Stimulated activated CD4-positive, alpha-beta T cell treated with anti-CD3 and anti-CD28 coated beads, Interleukin-15, amount 100 ng/mL, for 24 hours (primary cell): ENCODE measurements around the gene UQCRC1.

Source experiments
- DNase-seq: peaks from one replicate; pipeline ENCODE4 v3.0.0-alpha.2; 2020

UQCRC1 gene

DNA sequence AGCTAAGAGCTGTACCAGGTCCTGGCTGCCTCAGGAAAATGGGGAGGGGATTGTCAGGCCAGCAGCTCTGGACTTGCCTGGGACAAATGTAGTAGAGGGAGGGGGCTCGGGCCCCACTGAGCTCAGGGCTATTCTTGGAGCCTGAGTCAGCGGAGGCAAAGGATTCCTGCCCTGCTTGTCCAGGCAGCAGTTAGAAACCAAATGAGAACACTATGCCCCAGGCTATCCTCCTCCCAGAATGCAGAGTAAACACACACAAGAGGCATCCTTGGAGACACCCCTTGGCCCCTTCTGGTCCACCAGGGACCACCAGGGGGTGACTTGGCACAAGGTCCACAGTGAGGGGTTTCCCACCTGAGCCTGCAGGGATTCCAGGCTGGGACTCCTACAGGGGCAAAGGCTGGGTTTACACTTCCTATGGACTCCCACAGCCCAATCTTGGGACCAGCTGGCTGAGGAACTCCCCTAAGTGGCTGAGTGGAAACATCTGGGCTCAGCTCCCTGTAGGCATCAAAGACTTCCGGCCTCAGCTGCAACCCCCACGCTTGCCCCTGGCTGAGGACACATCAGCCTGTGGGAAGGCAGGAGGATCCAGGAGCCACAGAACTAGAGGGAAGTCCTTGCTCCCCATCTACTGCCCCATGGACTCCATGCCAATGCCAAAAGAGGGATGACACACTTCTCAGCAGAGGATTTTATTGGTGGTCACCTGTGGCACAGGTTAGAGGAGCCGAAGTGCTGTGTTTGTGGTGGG, 10.9 kb downstream of the UQCRC1 start:
- no peak for DNase-seq

DNA sequence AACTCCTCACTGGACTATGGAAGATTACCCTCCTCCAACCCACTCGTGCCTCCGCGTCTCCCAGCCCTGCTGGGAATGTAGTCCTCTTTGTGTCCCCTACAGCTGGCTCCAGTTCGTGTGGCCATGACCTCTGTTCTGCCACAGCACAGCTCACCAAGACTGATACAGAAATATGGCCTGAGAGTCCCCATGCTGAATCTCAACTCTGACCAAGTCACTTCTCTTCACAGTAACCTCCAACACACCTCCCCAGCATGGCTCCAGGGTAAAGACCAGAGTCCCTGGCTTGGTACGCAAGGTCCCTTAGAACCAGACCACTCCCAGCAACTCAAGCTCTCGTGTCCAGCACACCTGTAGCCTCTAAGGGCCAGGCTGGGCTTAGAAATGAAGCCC, 12.0 kb downstream of the UQCRC1 start:
- no peak for DNase-seq

DNA sequence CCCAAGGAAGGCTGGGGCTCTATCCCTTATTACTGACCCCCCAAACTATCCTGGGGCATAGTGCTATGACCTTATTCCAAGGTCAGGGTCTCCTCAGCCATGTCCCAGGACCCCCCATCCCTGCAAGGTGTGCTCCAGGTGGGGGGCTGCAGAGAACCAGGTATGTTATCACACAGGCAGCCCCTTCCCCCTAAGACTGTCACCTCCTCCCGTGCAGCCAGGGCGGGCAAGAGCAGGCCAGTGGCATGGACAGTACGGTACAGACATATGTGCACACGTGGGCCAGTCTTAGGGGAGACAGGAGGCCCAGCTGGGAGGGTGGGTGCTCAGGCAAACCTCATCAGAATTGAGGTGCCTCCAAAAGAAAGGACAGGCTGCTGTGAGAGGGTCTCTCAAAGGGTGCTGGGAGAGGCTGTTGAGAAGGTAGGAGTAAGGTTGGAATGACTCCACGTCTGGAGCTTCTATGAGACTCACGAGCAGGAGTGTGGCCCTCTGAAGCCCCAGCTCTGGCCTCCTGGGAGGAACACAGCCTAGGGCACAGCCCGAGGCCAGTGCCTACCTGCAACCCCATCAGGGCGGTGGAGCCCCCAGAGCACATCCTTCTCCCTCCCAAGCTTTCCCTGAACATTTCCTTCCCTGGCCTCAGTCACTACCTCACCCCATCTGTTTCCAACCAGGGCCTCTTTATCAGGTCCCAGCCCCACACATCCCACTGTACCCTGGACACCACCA, 12.6 kb downstream of the UQCRC1 start:
- no peak for DNase-seq

DNA sequence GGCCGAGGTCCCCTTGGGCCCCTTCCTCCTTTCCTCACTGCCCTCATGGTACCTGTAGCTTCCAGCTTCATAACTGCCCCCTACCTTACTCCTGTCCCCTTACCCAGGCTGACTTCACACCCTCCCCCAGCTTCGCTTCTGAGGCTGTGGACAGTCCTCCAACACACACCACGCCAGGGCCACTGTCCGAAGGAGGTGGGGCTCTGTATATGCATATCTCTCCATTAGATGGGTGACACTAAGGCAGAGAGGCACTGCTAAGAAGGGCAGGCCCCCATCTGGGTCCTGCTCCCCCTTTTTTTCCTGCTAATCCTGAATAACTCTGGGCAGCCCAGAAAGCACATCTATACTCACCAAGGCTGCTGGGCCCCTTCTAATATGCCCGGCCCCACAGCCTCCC, 13.3 kb downstream of the UQCRC1 start:
- DNase-seq: no peak

DNA sequence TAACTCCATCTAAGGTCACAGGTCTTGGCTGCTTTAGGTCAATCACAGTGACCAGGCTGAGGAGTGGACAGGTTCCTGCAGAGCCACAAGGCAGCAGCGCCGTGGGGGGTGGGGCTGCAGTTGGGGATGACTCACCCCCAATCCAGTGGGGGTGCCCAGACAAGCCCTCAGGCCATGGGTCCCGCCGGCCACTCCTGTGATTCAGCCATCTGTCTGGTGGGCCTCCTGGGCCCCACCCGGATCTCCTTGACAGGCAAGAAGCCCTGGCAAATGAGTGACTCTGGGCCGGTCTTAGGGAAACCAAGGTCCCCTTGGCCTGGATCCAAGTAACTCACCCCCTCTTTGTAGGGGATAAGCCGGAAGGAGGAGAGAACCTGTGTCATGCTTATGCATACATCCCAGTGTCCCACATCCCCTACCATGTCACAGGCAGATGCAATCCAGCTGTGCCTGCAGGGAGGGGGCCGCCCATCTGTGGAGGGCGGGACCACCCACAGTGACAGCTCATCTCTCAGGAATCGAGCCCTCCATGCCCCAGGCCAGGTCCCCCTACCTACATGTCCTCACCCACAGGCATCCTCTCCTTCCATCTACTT, 13.8 kb downstream of the UQCRC1 start:
- DNase-seq: no peak

DNA sequence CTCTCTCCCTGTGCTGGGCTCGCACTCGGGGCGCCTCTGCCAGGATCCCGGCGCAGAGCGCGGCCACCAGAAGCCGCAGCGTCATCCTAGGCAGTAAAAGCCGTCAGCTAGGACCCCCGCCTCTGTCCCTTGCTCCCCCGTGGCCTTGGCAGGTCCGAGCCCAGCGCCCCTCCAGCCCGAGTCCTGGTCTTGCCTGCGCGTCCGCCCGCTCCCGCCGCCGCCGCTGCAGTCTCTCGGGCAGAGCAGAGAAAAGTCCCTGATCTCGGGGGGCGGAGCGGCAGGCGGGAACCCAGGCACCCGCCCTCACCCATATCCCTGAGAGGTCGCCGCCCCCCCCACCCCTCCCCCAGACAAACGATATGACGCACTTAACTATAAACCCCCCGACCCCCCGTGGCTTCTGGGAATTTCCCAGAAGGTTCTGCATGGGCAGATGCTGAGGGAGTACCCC, 14.3 kb downstream of the UQCRC1 start, which contains the start of gene COL7A1:
TSS of gene COL7A1 (minus strand) at position 255 of the 451 bp plus-strand sequence. CDS start at position 85, 170 bp downstream.
- peak; percentile 19 for DNase-seq

DNA sequence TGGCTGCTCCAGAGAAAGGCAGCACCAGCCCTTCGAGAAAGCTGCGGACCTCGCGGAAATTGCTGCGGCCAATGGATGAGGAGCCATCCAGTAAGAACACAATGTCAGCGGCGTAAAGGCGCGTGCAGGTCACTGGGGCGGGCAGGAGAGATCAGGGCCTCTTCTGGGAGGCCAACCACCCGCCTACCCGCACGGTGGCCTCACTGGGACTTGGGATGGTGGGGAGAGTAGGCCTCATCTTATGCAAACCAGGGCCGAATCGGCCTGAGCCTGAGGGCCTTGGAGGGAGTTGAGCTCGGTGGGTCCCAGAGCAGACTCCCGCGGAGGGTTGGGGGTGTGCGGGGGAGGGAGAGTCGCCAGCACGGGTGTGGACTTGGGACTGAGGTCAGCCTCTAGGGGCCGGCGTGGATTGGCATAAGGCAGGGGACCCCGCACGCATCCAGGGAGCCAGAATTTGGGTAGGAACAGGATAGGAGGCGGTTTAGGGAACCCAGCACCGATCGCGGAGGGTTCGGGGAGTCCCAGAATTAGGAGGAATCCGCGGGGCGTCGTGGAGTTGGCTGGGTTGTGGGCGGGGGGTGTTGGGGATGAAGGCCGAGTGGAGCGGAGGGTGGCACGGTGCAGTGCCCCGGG, 14.9 kb downstream of the UQCRC1 start:
- DNase-seq: no peak

DNA sequence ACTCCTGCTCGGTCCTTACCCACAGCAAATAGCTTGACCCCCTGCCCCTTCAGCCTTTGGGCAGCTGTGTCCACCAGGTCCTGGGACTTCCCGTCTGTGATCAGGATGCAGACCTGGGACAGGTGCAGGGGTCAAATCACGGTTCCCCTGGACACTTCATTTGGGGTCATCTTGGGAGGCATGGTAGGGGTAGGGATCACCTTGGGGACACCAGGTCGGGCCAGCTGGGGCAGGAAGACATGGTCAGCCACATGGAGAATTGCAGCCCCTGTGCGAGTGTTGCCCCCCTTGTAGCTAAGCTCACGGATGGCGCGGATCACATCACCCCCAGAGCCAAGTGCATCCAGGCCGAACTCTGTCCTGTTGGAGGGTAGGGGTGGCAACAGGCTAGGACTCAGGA, 16.1 kb downstream of the UQCRC1 start:
- DNase-seq: no peak

DNA sequence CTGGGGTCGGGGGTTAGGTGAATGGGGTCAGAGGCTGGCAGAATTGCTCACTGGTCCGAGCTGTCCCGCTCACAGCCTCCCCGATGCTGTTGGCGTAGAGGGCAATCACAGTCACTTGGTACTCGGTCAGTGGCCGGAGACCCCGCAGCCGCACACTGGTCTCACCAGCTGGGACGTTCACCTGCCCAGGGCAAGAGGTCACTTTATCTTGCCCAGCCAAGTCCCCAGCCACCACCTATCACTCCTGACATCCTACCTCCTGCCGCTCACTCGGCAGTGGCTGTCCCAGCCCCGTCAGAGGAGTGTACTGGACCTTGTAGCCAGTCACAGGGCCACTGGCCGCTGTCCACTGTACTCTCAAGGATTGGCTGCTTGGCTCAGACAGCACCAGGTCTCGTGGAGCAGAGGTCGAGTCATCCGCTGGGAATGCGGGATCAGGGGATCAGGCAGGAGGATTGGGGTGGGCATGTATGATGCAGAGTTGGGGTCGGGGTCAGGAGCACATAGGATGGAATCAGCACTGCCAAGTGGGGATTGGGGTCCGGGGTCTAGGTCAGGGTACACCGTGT, 16.8 kb downstream of the UQCRC1 start:
- DNase-seq: no peak

DNA sequence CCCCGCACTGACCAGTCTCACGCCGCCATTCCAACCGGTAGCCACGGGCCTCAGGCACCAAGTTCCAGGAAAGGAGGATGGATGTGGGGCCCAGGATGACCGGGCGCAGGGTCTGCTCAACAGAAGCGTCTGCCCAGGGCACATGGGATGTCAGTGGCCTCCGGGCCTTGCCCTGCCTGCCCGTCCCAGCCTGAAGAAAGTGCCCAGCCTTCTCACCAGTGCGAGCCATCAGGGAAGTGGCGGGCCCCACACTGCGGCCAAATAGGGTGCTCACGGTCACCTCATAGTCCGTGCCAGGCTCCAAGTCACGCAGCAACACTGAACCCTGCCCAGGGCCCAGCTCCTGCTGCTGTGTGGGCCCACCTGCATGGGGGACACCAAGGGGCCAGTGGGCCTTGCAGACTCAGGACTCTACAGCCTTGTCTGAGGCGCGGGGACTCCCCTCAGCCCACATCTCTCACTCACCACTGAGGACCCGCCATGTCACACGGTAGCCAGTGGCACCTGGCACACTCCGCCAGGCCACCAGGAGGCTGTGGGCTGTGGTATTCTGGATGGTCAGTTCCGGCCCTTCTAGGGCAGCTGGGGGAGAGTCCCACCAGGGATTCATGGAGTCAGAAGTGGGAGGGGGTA, 17.4 kb downstream of the UQCRC1 start:
- no peak for DNase-seq

DNA sequence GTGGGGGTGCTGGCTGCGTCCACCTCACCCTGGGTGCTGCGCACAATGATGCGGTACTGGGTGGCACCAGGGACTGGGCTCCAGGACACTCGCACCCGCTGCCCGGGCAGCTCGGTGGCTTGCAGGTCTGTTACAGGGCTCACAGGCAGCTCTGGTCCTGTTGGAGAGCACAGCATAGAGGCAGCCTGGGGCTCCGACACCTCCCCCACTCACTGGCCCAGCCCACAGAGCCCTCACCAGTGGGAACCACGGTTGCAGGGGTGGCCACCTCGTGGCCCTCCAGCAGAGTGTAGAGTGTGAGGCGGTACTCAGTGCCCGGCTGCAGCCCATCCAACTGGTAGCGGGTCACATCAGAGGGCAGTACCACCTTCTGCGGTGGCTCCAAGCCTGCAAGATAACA, 18.0 kb downstream of the UQCRC1 start:
- no peak for DNase-seq

DNA sequence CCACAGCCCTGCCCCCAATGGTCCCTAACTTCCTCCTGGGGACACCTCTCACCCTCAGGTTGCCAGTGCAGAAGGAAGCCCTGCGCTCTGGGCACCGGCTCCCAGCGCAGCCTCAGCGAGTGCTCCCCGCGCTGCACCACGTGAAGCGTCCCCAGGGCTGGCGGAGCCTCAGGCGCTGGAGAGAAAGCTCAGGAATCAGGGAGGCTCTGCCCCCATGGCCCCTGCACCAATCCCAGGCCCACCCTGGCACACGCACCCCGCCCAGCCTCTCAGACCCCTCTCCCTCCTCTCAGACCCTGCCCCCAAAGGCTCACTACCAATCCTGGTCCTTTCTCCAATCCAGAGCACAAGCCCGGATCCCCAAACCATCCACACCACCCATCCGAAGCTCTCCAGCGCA, 21.2 kb downstream of the UQCRC1 start:
- no peak for DNase-seq

DNA sequence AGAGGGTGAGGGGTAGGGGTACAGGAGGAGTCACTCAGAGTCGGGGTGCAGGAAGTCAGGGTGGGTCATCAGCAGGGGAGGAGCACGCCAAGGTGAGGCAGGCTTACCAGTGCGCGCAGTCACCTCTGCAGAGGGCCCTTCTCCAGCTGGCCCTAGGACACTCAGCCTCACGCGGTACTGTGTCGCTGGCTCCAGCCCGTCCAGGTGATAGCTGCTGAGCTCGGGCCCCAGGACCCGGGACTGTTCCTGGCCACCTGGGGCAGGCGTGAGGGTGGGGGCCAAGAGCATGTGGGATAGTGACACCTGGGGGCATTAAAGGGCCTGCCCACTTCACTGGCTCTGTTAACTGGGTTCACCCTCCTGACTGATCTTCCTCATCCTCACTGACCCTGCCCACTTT, 21.8 kb downstream of the UQCRC1 start:
- no peak for DNase-seq

DNA sequence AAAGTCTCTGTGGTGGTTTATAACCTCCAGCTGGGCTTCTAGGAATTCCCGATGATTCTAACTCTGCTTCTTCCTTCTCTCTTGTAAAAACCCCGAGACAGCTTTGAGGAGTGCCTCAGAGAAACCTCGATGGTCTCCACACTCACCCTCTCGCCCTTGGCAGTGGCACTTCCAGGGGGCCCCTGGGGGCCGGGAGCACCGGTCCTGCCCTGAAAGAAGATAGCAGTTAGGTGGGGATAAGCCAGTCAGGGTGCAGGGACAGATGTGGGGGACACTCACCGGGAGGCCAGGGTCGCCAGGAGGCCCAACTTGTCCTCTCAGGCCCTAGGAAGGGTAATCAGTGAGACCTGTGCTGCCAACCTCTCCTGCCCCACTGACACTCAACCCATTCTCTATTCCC, 24.0 kb downstream of the UQCRC1 start:
- no peak for DNase-seq

DNA sequence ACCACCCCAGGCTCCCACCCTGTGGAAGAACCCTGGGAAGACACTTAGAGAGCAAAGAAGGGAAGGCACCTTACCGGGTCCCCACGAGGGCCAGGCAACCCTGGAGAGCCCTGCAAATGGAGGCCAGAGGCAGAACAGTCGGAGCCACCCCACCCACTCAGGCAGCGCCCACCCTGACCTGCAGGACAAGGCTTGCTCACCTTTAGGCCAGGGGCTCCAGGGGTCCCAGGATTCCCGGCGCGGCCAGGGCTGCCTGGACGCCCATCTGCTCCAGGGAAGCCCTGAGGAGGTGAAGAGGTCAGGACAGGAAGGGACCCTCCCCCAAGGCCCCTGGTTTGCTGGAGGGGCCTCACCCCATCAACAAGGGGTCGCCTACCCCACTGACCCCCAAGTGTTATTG, 24.6 kb downstream of the UQCRC1 start:
- DNase-seq: no peak

DNA sequence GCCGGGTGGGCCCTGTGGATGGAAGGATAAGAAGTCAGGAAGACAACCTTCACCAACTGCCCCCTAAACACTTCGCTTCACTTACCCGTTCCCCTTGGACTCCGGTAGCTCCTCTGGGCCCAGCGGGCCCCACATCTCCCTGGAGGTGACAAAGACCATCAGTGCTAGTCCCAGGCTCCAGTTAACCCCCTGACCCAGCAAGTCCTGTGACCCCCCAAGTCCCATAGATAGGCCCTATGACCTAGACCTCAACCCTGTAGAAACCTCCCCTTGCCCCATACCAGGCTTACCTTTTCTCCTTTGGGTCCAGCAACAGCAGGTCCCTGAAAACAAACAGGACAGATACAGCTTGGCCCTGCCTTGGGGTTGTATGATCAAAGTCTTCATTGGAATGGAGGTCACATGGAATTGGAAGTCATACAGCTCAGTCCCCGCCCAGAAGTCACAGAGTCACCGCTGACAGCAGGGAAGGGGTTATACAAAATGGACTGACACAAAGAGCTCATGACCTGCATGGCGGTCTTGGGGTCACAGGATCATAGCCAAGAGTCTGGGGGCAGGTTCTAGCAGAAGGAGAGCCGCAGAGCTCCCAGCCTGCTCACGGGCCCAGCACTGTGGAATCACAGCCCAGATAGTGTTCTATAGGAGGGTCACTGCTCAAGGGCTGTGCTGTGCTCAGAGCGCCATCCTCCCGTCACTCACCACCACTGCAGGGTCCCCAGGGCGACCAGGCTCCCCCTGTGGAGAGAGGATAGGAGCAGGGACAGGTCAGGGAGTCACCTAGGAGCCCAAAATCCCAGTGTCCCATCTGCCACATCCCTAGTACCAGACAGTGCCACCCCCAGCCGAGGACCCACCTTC, 27.6 kb downstream of the UQCRC1 start:
- no peak for DNase-seq

DNA sequence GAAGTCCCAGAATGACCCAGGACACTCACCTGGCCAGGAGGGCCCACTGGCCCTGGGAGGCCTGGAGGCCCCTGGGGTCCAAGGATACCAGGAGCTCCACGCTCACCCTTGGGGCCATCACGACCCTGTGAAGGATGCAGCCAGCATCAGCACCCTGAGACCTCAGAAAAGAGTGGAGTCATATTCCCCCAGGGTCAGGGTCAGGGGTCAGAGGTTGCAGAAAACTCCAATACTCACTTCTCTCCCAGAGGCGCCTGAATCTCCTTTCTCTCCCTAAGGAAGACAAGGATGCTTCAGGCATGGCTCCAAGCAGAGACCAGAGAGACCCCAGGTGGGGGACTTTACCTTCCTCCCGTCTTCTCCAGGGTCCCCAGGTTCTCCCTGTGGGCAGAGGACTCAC, 32.8 kb downstream of the UQCRC1 start:
- no peak for DNase-seq

DNA sequence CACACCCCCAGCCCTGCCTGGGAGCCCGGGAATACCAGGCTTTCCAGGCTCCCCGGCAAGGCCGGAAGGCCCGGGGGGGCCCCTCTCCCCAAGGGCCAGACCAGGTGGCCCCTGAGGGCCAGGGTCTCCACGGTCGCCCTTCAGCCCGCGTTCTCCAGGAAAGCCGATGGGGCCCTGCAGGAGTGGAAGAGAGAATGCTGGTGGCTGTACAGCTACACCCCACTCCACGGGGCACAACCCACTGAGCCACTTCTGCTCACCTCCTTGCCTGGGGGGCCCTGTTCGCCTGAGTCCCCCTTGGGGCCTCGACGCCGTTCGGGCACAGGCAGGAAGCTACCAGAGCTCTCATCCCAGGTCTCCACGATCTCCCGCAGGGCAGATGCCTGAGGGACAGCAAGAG, 34.1 kb downstream of the UQCRC1 start:
- no peak for DNase-seq

DNA sequence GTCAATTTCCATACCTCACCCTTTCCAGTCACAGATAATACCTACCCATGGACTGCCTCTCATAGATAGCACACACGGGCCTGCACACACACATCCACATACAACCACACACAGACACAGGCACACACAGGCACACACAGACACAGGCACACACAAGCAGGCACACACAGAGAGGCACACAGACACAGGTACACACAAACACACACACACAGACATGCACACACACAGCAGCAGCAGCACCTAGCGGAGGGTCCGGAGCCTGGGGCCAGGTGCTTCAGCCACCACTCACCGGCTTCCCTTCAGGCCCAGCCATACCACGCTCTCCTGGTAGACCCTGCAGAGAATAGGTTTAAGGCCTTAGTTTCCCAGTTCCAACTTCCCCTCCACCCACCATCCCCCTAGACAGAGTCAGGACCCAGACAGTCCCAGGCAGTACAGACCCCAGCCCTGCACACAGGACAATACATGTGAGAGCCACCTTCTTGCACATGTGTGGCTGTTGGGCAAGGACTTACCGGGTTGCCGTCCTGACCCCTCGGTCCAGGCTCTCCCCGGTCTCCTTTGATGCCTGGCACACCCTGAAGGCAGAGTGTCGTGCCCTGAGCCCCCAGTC, 35.4 kb downstream of the UQCRC1 start:
- DNase-seq: no peak

DNA sequence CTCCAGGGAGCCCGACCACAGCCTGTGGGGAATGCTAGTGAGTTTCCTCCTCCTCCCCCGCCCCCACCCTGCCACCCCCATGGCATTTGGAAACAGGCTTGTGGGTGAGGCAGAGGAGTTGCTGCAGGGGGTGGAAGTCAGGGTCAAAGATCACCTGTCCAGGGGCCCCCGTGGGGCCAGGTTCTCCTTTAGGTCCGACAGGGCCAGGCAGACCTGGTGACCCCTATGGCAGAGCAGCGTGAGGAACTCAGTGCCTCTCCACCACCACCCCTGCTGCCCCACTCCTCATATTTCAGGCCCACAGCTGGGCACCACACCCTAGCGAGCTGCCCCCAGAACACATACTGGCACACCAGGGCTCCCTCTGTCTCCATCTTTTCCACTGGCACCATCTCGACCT, 36.9 kb downstream of the UQCRC1 start:
- DNase-seq: no peak

DNA sequence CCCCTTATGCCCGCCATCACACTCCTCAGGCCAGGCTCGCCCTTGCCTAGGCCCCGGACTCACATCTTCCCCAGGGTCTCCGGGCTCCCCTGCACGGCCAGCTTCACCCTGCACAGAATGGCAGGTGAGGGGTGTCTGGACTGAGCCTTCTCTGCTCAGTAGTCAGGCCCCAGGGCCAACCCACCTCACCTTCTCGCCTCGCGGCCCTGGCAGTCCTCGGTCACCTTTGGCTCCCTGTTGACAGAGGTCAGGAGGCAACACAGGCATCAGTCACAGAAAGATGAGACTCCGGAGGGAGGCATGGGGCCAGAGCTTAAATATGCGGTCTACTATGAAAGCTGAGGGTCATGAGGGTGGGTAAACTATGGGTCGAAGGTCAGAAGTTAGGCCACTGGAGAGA, 37.5 kb downstream of the UQCRC1 start:
- DNase-seq: no peak
